GM18861 (cell line): ENCODE results near the gene SOHLH1.

ENCODE experiments used
- ATAC-seq: cut with Tn5 transposase; IDR thresholded peaks from one replicate; pipeline ENCODE4 v1.9.1; 2021; ENCODE audit not compliant: unreplicated experiment

The SOHLH1 gene

DNA sequence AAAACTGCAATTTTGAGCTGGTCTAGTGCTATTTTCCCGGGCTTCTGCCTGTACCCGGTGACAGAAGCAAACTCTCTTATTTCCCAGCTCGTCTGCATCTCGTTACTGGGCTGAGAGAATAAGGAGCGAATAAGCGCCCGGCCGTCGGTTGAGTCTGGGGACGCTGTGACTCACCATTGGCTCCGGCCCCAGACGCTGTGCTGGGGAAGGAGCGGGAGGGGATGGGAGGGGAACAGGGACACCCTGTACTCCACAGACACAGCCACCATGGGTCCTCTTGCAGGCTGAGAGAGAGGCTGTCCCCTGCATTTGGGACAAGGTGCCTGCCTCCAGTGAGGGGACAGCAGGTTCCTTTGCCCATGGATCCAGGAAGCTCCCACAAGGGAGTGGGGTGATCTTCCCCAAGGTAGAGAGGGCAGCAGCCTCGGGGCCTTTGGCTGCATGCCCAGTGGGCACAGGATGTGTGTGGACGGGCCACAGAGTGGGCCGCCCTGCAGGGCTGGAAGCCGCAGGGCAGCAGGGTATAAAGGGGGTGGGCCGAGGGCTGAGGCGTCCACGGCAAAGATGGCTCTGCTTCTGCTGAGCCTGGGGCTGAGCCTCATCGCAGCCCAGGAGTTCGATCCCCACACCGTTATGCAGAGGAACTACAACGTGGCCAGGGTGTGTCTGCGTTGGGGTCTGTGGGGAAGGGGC lies 36.4 kb downstream of the SOHLH1 start, which contains the start of gene LCN9:
LCN9 (plus strand) TSS at position 552 of the 693 bp plus-strand sequence; CDS start at position 565, 13 bp downstream.
- no peak for ATAC-seq

GRCh38 chr9:135661816-135662560 lies 37.3 kb downstream of the SOHLH1 start:
- no peak for ATAC-seq

- no peak for ATAC-seq
These were observed 38.9 kb downstream of the SOHLH1 start for GRCh38 chr9:135660407-135660806.

GRCh38 chr9:135659252-135659651 lies 40.0 kb downstream of the SOHLH1 start:
- ATAC-seq: no peak

GRCh38 chr9:135657416-135657815 lies 41.9 kb downstream of the SOHLH1 start:
- no peak for ATAC-seq

DNA sequence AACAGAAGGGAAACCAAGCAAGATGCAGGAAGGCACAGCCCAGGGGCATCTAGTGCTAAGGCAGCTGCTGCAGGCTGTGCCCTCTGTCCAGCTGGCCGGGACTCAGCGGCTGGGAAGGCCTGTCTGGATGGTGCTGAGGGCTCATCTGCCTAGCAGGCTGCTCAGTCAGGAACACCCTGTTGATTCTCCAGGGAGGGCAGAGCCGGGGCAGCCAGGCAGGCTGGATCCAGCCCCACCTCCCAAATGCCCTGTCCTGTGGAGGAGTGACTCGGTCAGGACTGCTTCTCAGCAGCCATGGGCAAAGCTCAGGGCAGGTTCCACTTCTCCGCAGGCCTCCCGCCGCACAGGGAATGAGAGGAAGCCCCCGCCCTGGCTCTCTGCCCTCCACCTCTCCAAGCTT lies 44.0 kb downstream of the SOHLH1 start:
- ATAC-seq: no peak

GRCh38 chr9:135650408-135650807 lies 48.9 kb downstream of the SOHLH1 start:
- ATAC-seq: no peak

- no peak for ATAC-seq
These were observed 49.8 kb downstream of the SOHLH1 start for GRCh38 chr9:135649508-135649907.

- no peak for ATAC-seq
These were observed 50.5 kb downstream of the SOHLH1 start for GRCh38 chr9:135648494-135649410.

- ATAC-seq: no peak
These were observed 51.4 kb downstream of the SOHLH1 start for GRCh38 chr9:135647884-135648283.

- no peak for ATAC-seq
These were observed 54.6 kb downstream of the SOHLH1 start for GRCh38 chr9:135644631-135645218.
